IMR-90 (cell line): ENCODE results near the gene SPATA12. TPM values are rescaled to one million over a fixed set of nuclear protein-coding genes. Genes with fewer than 3 reads are reported as not detected.

Experiments used
- ATAC-seq: fragments of 200-7000 bp; cut with Tn5 transposase; 2 replicates; pipeline ENCODE4 v1.9.1; 2020; ENCODE audit warnings: low read depth, mild to moderate bottlenecking, moderate library complexity
- BruUV-seq: library from RNA; stranded (reverse); fragments of 400-500 nt; replicated peaks from 2 replicates; lab custom pipeline; 2021; lab: Mats Ljungman, UMichigan
- CTCF ChIA-PET: fragments of 300-600 bp; formaldehyde crosslinking; extraction: SDS; loops from one replicate; lab custom pipeline; 2021; ENCODE audit warnings: antibody characterized with exemption; lab: Yijun Ruan, JAX
- POLR2A ChIA-PET: fragments of 300-600 bp; sonication (Branson Sonifier 250); formaldehyde crosslinking; loops from one replicate; lab custom pipeline; 2022; ENCODE audit warnings: antibody characterized with exemption; ENCODE audit not compliant: unreplicated experiment; lab: Charles Lee
- DNase-seq: peaks from one replicate; pipeline ENCODE4 v3.0.0; 2013
- H2AFZ ChIP-seq: replicated peaks from 2 replicates; pipeline ENCODE3; 2013; ENCODE audit warnings: low read length, mild to moderate bottlenecking; ENCODE audit not compliant: poor library complexity
- H2AK5ac ChIP-seq: 2 replicates; pipeline ENCODE4 v1.6.1; 2013; ENCODE audit warnings: low read depth, low read length, inconsistent platforms
- H2AK9ac ChIP-seq: replicated peaks from 2 replicates; pipeline ENCODE3; 2013; ENCODE audit warnings: mild to moderate bottlenecking, low read depth, low read length, moderate library complexity; ENCODE audit not compliant: poor library complexity
- H2BK120ac ChIP-seq: 2 replicates; pipeline ENCODE4 v1.6.1; 2013; ENCODE audit warnings: low read depth, low read length, inconsistent platforms
- H2BK15ac ChIP-seq: 3 replicates; pipeline ENCODE4 v1.6.1; 2013; ENCODE audit warnings: low read depth, low read length, inconsistent platforms
- H2BK20ac ChIP-seq: 2 replicates; pipeline ENCODE4 v1.6.1; 2013; ENCODE audit warnings: low read depth, mild to moderate bottlenecking, inconsistent platforms, low read length, moderate library complexity
- H2BK5ac ChIP-seq: 2 replicates; pipeline ENCODE4 v1.6.1; 2013; ENCODE audit warnings: mild to moderate bottlenecking, low read depth, low read length, inconsistent platforms; ENCODE audit not compliant: poor library complexity, severe bottlenecking
- H3K14ac ChIP-seq: replicated peaks from 2 replicates; pipeline ENCODE4 v1.6.1; 2013; ENCODE audit warnings: low read depth, low read length, inconsistent platforms
- H3K18ac ChIP-seq: 2 replicates; pipeline ENCODE4 v1.6.1; 2013; ENCODE audit warnings: low read depth, low read length, control low read depth
- H3K23ac ChIP-seq: 2 replicates; pipeline ENCODE4 v1.6.1; 2013; ENCODE audit warnings: low read depth, low read length, inconsistent platforms
- H3K27ac ChIP-seq: 2 replicates; pipeline ENCODE4 v1.5.1; 2013; ENCODE audit warnings: mild to moderate bottlenecking, control low read depth, low read length; ENCODE audit not compliant: insufficient read depth
- H3K27me3 ChIP-seq: 2 replicates; pipeline ENCODE4 v1.6.1; 2013; ENCODE audit warnings: low read length; ENCODE audit not compliant: control insufficient read depth, insufficient read depth
- H3K36me3 ChIP-seq: 2 replicates; pipeline ENCODE4 v1.6.1; 2013; ENCODE audit warnings: low read length, mixed read lengths; ENCODE audit not compliant: control insufficient read depth, insufficient read depth
- H3K4ac ChIP-seq: 2 replicates; pipeline ENCODE4 v1.6.1; 2013; ENCODE audit warnings: low read depth, low read length, inconsistent platforms
- H3K4me1 ChIP-seq: 2 replicates; pipeline ENCODE4 v1.6.1; 2013; ENCODE audit warnings: low read length, mixed read lengths; ENCODE audit not compliant: control insufficient read depth, insufficient read depth
- H3K4me2 ChIP-seq: 2 replicates; pipeline ENCODE4 v1.6.1; 2013; ENCODE audit warnings: low read depth, mild to moderate bottlenecking, control low read depth, low read length, moderate library complexity
- H3K4me3 ChIP-seq: 2 replicates; pipeline ENCODE4 v1.5.1; 2013; ENCODE audit warnings: low read depth, mild to moderate bottlenecking, control low read depth, low read length, moderate library complexity; ENCODE audit not compliant: insufficient read depth
- H3K56ac ChIP-seq: 2 replicates; pipeline ENCODE4 v1.6.1; 2013; ENCODE audit warnings: low read length, inconsistent platforms; ENCODE audit not compliant: insufficient read depth; ENCODE audit errors: extremely low read depth
- H3K79me1 ChIP-seq, 2 experiments: 2 replicates each; pipeline ENCODE4 v1.6.1; 2013; ENCODE audit warnings: low read length in 2 of 2, inconsistent platforms in 1 of 2, low read depth in 1 of 2
- H3K9ac ChIP-seq: 2 replicates; pipeline ENCODE4 v1.6.1; 2013; ENCODE audit warnings: low read depth, low read length, control low read depth
- H3K9me1 ChIP-seq: 2 replicates; pipeline ENCODE4 v1.6.1; 2013; ENCODE audit warnings: low read length, inconsistent platforms; ENCODE audit not compliant: insufficient read depth
- H3K9me3 ChIP-seq: 2 replicates; pipeline ENCODE4 v1.6.1; 2013; ENCODE audit warnings: low read length; ENCODE audit not compliant: control insufficient read depth, insufficient read depth
- H4K20me1 ChIP-seq: 2 replicates; pipeline ENCODE4 v1.6.1; 2013; ENCODE audit warnings: low read length, inconsistent platforms; ENCODE audit not compliant: insufficient read depth
- H4K5ac ChIP-seq: 2 replicates; pipeline ENCODE4 v1.6.1; 2013; ENCODE audit warnings: mild to moderate bottlenecking, low read depth, low read length, control low read depth
- H4K8ac ChIP-seq, 2 experiments: 2 replicates each; pipeline ENCODE4 v1.6.1; 2013; ENCODE audit warnings: low read depth in 2 of 2, low read length in 2 of 2, control low read depth in 1 of 2, inconsistent platforms in 1 of 2
- H4K91ac ChIP-seq: 2 replicates; pipeline ENCODE4 v1.6.1; 2013; ENCODE audit warnings: low read depth, low read length, inconsistent platforms; ENCODE audit not compliant: insufficient read depth
- BHLHE40 ChIP-seq: fragments of 150-350 bp; IDR thresholded peaks from 2 replicates; pipeline ENCODE4 v1.6.1; 2016; ENCODE audit warnings: mild to moderate bottlenecking, low read depth, low read length
- CHD1 ChIP-seq: IDR thresholded peaks from 2 replicates; pipeline ENCODE4 v1.6.1; 2012; ENCODE audit warnings: low read depth, low read length, improper control_type of control experiment
- CTCF ChIP-seq: conservative IDR thresholded peaks from 2 replicates; pipeline ENCODE4 v1.5.1; 2012; ENCODE audit warnings: mild to moderate bottlenecking, low read depth, low read length, improper control_type of control experiment
- ELK1 ChIP-seq: fragments of 150-350 bp; IDR thresholded peaks from 2 replicates; pipeline ENCODE4 v1.6.1; 2016; ENCODE audit warnings: low read depth, mild to moderate bottlenecking, low read length, moderate library complexity, borderline replicate concordance
- FOS ChIP-seq: fragments of 150-350 bp; IDR thresholded peaks from 2 replicates; pipeline ENCODE4 v1.6.1; 2016; ENCODE audit warnings: low read depth, low read length
- MAFK ChIP-seq: IDR thresholded peaks from 2 replicates; pipeline ENCODE4 v1.6.1; 2012; ENCODE audit warnings: low read depth, low read length, improper control_type of control experiment
- MXI1 ChIP-seq: IDR thresholded peaks from 2 replicates; pipeline ENCODE4 v1.6.1; 2012; ENCODE audit warnings: low read depth, mild to moderate bottlenecking, low read length, moderate library complexity, borderline replicate concordance
- NFE2L2 ChIP-seq: fragments of 150-350 bp; IDR thresholded peaks from 2 replicates; pipeline ENCODE4 v1.6.1; 2016; ENCODE audit warnings: low read depth, mild to moderate bottlenecking, low read length
- RAD21 ChIP-seq: IDR thresholded peaks from 2 replicates; pipeline ENCODE4 v1.6.1; 2012; ENCODE audit warnings: low read length, improper control_type of control experiment
- RCOR1 ChIP-seq: IDR thresholded peaks from 2 replicates; pipeline ENCODE4 v1.6.1; 2012; ENCODE audit warnings: mild to moderate bottlenecking, low read length, improper control_type of control experiment; ENCODE audit not compliant: insufficient replicate concordance
- RFX5 ChIP-seq: IDR thresholded peaks from 2 replicates; pipeline ENCODE4 v1.8.0; 2012; ENCODE audit warnings: low read depth, mild to moderate bottlenecking, low read length, moderate library complexity
- SMC3 ChIP-seq: fragments of 150-350 bp; IDR thresholded peaks from 2 replicates; pipeline ENCODE4 v1.6.1; 2016; ENCODE audit warnings: low read depth, mild to moderate bottlenecking, antibody characterized with exemption, low read length, moderate library complexity
- WGBS, 2 experiments: methylation state at CpG; one replicate each; pipeline versions ENCODE4 v1.1.5 to v1.1.7; 2013; ENCODE audit warnings: missing lambda C conversion rate in 2 of 2; ENCODE audit not compliant: insufficient read length in 1 of 2; ENCODE audit errors: extremely low coverage in 2 of 2; 5-methylcytosine and 5-hydroxymethylcytosine counted together
- dilution Hi-C: fragments of 300-500 bp; cut with HindIII; formaldehyde crosslinking; loops from one replicate; pipeline ENCODE4 v1.14.3; 2018; ENCODE audit warnings: low sequenced_read_pairs; ENCODE audit not compliant: unreplicated experiment
- in situ Hi-C: fragments of 300-500 bp; cut with MboI; formaldehyde crosslinking; loops from 3 replicates; pipeline ENCODE4 v1.14.3; 2019; ENCODE audit warnings: low sequenced_read_pairs, inconsistent platforms, mixed read lengths
- intact Hi-C: fragments of 100-400 bp; cut with micrococcal nuclease; formaldehyde crosslinking; loops from 2 replicates; pipeline ENCODE4 v1.10.0; 2022
- polyA plus RNA-seq, 3 experiments: library from polyadenylated mRNA; depleted of rRNA; stranded (reverse); fragments of >200 nt; gene quantifications; 2 replicates each; pipeline ENCODE4 v1.2.3, GENCODE V29; 2012; ENCODE audit warnings: low replicate concordance in 1 of 3
- total RNA-seq: library from RNA; depleted of rRNA; stranded (reverse); fragments of >200 nt; gene quantifications from 2 replicates; pipeline ENCODE4 v1.2.3, GENCODE V29; 2012

SPATA12 gene
- total and polyA plus RNA-seq, 2 of the 4 experiments (the other 2 are of a cell fraction): under 0.01 TPM; not detected in 1

- dilution Hi-C loops (no loop called here), intact Hi-C loops (no loop called here), in situ Hi-C loops (no loop called here)
- BruUV-seq: no TSS peak
- Histone ChIP-seq H3K9ac (no peak overlapping the region), H2AK9ac (no peak overlapping the region), H4K5ac (no peak overlapping the region), H2BK20ac (no peak overlapping the region), H4K91ac (no peak overlapping the region), H3K9me1 (no peaks in the 10 kb centered on the region; the same call in 1 of the 2 replicates), H4K8ac (no peak overlapping the region), H2BK5ac (no peak overlapping the region), H3K79me1 (no peaks in the 10 kb centered on the region), H3K4me2 (no peak overlapping the region), H3K18ac (no peak overlapping the region), H3K27me3 (peaks cover 3% of the 10 kb centered on the region), H3K27ac (no peak overlapping the region), H3K14ac (no peak overlapping the region), H2BK120ac (no peak overlapping the region), H3K56ac (no peak overlapping the region), H2AK5ac (no peak overlapping the region), H2BK15ac (no peak overlapping the region), H3K4me3 (no peak overlapping the region), H3K36me3 (no peaks in the 10 kb centered on the region), H3K9me3 (no peaks in the 10 kb centered on the region), H4K20me1 (no peaks in the 10 kb centered on the region), H3K4me1 (peaks cover 3% of the 10 kb centered on the region; the same call in 1 of the 2 replicates), H3K4ac (no peak overlapping the region), H2AFZ (no peak overlapping the region), H3K23ac (no peak overlapping the region)
- no peak for ATAC-seq
- WGBS, 2 experiments: 62% methylated on average over 2 of the region's 5 CpGs; no CpG with 5 or more reads in 1 of the 2 experiments
- ChIA-PET POLR2A (no interaction called here), CTCF (interaction anchor here (1.2 kb wide), 1 partner anchor 11 kb away, joined by 3 read pairs; no protein-coding TSS in a partner anchor)
- no peak for TF ChIP-seq RFX5
- TF ChIP-seq ELK1: no peak
- no peak for TF ChIP-seq BHLHE40
- no peak for TF ChIP-seq MXI1
- no peak for TF ChIP-seq RCOR1
- TF ChIP-seq NFE2L2: no peak
- no peak for TF ChIP-seq RAD21
- TF ChIP-seq SMC3: no peak
- TF ChIP-seq FOS: no peak
- TF ChIP-seq CTCF: no peak
- TF ChIP-seq CHD1: no peak
- no peak for TF ChIP-seq MAFK
- DNase-seq: no peak
These were observed 28.0 kb downstream of the SPATA12 start for GRCh38 chr3:57088503-57088902.
